Glomerular endothelial cell (primary cell): ENCODE results near the gene SOAT2. TPM values are rescaled to one million over a fixed set of nuclear protein-coding genes. Genes with fewer than 3 reads are reported as not detected.
"Not testable (repeated sequence)": the region's sequence is repeated elsewhere in the genome, so short reads cannot be mapped to it uniquely, and the experiment has no call there.

Experiments used
- DNase-seq: peaks from one replicate; pipeline ENCODE4 v3.0.0-alpha.2; 2011; ENCODE audit warnings: low read depth, low spot score; ENCODE audit errors: extremely low read depth
- total RNA-seq: library from RNA; depleted of rRNA; stranded (reverse); fragments of >200 nt; gene quantifications from 2 replicates; pipeline ENCODE4 v1.2.3, GENCODE V29; 2015

Gene SOAT2
- total RNA-seq, 1 donor from 2014 or later: not detected

- peak; percentile 56 for DNase-seq
Measured at GRCh38 chr12:53079226-53080117, 23.8 kb upstream of the SOAT2 start, which contains the start of gene SPRYD3. Gene SPRYD3 (minus strand): TSS chr12:53079390. CDS start chr12:53079333, 57 bp downstream.

- no peak for DNase-seq
Measured at GRCh38 chr12:53082637-53083175, 20.6 kb upstream of the SOAT2 start.

GRCh38 chr12:53086361-53086760 lies 16.9 kb upstream of the SOAT2 start:
- no peak for DNase-seq

- no peak for DNase-seq
Measured at GRCh38 chr12:53090105-53090504, 13.2 kb upstream of the SOAT2 start.

- DNase-seq: no peak
Measured at GRCh38 chr12:53090554-53090953, 12.7 kb upstream of the SOAT2 start.

- no peak for DNase-seq
Measured at GRCh38 chr12:53091756-53092155, 11.5 kb upstream of the SOAT2 start.

GRCh38 chr12:53093777-53094393 lies 9.4 kb upstream of the SOAT2 start:
- no peak for DNase-seq

GRCh38 chr12:53094394-53094787 lies 8.9 kb upstream of the SOAT2 start:
- DNase-seq: no peak

- DNase-seq: not testable (repeated sequence)
Measured at GRCh38 chr12:53094796-53095595, 8.3 kb upstream of the SOAT2 start.

- DNase-seq: not testable (repeated sequence)
Measured at GRCh38 chr12:53095596-53095895, 7.7 kb upstream of the SOAT2 start.

- no peak for DNase-seq
Measured at GRCh38 chr12:53096089-53096741, 7.1 kb upstream of the SOAT2 start.

- DNase-seq: no peak
Measured at GRCh38 chr12:53096759-53097158, 6.5 kb upstream of the SOAT2 start.

- DNase-seq: no peak
Measured at GRCh38 chr12:53097207-53097563, 6.1 kb upstream of the SOAT2 start.

GRCh38 chr12:53097564-53098353 lies 5.5 kb upstream of the SOAT2 start, which contains the start of gene IGFBP6:
Gene IGFBP6 (plus strand): TSS chr12:53097667. CDS start chr12:53097718, 51 bp downstream.
- DNase-seq: no peak

GRCh38 chr12:53098354-53098981 lies 4.8 kb upstream of the SOAT2 start:
- DNase-seq: no peak

GRCh38 chr12:53099071-53099882 lies 4.0 kb upstream of the SOAT2 start:
- DNase-seq: peak; percentile 41

- DNase-seq: no peak
Measured at GRCh38 chr12:53100466-53101151, 2.7 kb upstream of the SOAT2 start.

- DNase-seq: no peak
Measured at GRCh38 chr12:53101266-53101665, 2.0 kb upstream of the SOAT2 start.
